ENCODE data around the gene BEND3.

DNA sequence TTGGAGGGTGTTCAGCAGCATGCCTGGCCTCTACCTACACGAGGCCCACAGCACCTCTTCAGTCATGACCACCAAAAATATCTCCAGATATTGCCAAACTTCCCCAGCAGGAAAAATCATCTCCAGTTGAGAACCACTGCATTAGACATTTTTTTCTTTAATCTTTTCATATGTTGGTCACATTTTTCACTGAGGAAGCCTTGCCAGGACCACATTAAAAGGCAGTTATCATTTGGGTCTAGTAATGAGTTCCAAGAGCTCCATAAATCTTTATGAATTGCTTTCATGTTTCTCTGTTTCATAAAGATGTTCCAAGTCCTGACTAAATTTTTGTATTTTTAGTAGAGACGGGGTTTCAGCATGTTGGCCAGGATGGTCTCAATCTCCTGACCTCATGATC is 58.5 kb downstream of the BEND3 start:
- no peak for TF ChIP-seq POLR2AphosphoS5 (IDR thresholded peaks at IDR 0.05)
- TF ChIP-seq, protein P1, sequence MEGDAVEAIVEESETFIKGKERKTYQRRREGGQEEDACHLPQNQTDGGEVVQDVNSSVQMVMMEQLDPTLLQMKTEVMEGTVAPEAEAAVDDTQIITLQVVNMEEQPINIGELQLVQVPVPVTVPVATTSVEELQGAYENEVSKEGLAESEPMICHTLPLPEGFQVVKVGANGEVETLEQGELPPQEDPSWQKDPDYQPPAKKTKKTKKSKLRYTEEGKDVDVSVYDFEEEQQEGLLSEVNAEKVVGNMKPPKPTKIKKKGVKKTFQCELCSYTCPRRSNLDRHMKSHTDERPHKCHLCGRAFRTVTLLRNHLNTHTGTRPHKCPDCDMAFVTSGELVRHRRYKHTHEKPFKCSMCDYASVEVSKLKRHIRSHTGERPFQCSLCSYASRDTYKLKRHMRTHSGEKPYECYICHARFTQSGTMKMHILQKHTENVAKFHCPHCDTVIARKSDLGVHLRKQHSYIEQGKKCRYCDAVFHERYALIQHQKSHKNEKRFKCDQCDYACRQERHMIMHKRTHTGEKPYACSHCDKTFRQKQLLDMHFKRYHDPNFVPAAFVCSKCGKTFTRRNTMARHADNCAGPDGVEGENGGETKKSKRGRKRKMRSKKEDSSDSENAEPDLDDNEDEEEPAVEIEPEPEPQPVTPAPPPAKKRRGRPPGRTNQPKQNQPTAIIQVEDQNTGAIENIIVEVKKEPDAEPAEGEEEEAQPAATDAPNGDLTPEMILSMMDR (IDR thresholded peaks at IDR 0.05): no peak
- no peak for TF ChIP-seq POLR2A (IDR thresholded peaks at IDR 0.05)
- no peak for TF ChIP-seq EP300 (IDR thresholded peaks at IDR 0.05)
